H1 (cell line): ENCODE data around the gene CERT1. TPM values are rescaled to one million over a fixed set of nuclear protein-coding genes. Genes with fewer than 3 reads are reported as not detected.

Experiments
- CTCF ChIP-seq, 3 experiments: IDR thresholded peaks; 1 replicate in 2 of 3; 2 replicates in 1 of 3; pipeline versions ENCODE4 v1.5.1 to v1.6.1; 2011; ENCODE audit warnings: low read length in 3 of 3, mild to moderate bottlenecking in 3 of 3, inconsistent platforms in 2 of 3, low read depth in 1 of 3, moderate library complexity in 1 of 3; ENCODE audit not compliant: insufficient read depth in 1 of 3; ENCODE audit errors: control extremely low read depth in 1 of 3
- JUN ChIP-seq: IDR thresholded peaks from 2 replicates; pipeline ENCODE4 v1.6.1; 2011; ENCODE audit warnings: low read depth, mild to moderate bottlenecking, improper control_type of control experiment, low read length
- POLR2A ChIP-seq, 2 experiments: IDR thresholded peaks; 1 replicate in 1 of 2; 2 replicates in 1 of 2; pipeline ENCODE4 v1.6.1; 2011; ENCODE audit warnings: low read depth in 2 of 2, low read length in 2 of 2, mild to moderate bottlenecking in 2 of 2; ENCODE audit errors: control extremely low read depth in 1 of 2
- polyA plus RNA-seq, 7 experiments: library from polyadenylated mRNA; depleted of rRNA in 3 of 7; stranded (reverse) in 5 of 7; unstranded in 2 of 7; fragments of >200 nt in 5 of 7; fragments of 200-250 nt in 2 of 7; gene quantifications; 1 replicate in 5 of 7; 2 replicates in 1 of 7; 4 replicates in 1 of 7; pipeline versions ENCODE4 v1.2.1 to v1.2.3, GENCODE V29; 2011 to 2013; ENCODE audit warnings: missing spikeins in 2 of 7, mixed read lengths in 2 of 7
- total RNA-seq: library from RNA; stranded (reverse); fragmentation: NEBNext Ultra II Directional; extraction: Animal tissue kit (Norgen Biotek cat#: 25700); gene quantifications from 2 replicates; pipeline ENCODE4 v1.2.1, GENCODE V29; 2021

The CERT1 gene
- total and polyA plus RNA-seq, 2 of the 8 experiments (the other 6 are each of a cell fraction or from before 2014, with no cell fraction given) = 7.8 to 55.3 TPM

GRCh38 chr5:75365740-75366139 is 145.7 kb downstream of the CERT1 start (continued):
- TF ChIP-seq CTCF (IDR thresholded peaks at IDR 0.05; ENCODE audit: control extremely low read depth in 1 of 3, insufficient read depth in 1 of 3, low read depth in 1 of 3, low read length in 3 of 3) (no peak), JUN (no peak), POLR2A (IDR thresholded peaks at IDR 0.05; ENCODE audit: control extremely low read depth in 1 of 2, low read depth in 2 of 2, low read length in 2 of 2) (no peak)
- TF ChIP-seq, all 59 proteins: peak for 0
